Activated CD4-positive, alpha-beta T cell treated with anti-CD3 and anti-CD28 coated beads for 1 hour (primary cell): ENCODE measurements around the gene EXD3.
"Not testable (repeated sequence)": the region's sequence is repeated elsewhere in the genome, so short reads cannot be mapped to it uniquely, and the experiment has no call there.

Experiments
- DNase-seq: peaks from one replicate; pipeline ENCODE4 v3.0.0-alpha.2; 2020

Gene EXD3

DNA sequence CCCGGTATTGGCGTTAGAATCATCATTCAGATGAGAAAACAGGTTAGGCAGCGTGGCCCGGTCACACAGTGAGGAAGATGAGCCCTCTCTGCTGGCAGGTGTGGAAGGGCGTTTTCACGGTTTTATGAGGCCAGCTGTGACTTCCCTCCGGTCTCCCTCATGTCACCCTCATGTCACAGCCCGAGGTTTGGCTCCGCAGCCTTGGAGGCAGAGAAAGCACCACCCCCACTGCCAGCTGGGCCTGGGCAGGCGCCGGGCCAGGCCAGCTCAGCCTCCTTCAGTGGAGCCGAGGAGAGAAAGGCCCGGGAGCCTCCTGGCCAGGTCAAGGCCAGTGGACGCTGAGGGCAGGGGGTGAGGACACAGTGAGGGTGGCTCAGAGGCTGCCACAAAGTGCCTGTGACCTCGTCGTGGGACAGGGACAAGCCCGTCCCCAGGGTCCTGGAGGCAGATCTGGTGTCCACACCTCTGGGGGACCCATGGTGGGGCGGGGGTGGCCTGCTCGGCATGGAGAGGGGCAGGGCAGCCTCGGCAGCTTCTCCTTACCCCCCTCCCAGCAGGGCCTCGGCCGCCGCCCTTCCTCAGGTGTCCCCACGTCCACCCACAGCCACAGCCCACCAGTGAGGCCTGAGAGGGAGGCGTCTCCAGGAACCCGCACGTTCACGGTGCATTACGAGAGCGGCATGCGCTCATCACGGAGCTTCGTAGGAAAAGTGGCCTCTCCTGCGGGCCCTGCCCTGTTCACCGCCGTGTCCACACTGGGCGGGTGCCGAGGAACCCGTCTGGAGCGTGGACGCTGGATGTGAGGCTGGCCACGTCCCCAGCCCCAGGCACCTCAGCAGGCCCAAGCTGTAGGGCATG lies 32.2 kb downstream of the EXD3 start:
- DNase-seq, result no peak

GRCh38 chr9:137389428-137389746 lies 33.6 kb downstream of the EXD3 start:
- DNase-seq, result no peak

DNA sequence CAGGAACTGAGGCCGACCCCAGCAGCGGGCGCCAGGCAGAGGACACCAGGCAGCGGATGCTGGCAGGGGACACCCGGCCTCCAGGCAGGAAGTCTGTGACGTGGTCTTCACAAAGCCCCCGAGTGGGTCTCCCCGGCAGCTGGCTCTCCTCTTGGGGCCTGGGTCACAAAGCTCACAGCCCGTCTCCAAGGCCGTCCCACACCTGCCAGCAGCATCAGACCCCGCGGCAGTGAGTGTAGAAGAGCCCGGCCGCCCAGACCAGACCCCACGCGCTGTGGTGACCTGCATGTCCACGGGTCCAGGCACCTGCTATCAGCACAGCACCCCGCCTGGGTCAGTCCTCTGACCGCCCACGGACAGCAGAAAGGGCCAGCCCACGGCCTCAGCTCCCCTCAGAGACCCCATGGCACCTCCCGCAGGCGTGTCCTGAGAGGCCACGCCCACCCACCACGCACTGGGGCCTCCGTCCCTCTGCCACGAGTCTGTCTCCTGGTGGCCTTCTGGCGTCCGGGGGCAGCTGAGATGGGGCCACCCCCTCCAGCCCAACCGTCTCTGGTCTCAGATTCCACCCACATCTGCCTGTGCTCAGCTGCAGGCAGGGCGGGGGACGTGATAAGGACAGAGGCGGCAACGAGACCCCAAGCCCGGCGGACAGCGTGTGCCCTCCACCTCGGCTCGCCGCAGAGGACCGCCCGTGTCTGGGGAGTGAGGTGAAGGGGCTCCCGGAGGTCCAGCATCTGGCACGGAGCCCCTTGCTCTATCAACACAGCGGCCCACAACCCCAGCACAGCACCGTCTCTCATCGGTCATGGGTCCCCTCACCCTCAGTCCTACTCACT lies 34.2 kb downstream of the EXD3 start:
- DNase-seq, result no peak

DNA sequence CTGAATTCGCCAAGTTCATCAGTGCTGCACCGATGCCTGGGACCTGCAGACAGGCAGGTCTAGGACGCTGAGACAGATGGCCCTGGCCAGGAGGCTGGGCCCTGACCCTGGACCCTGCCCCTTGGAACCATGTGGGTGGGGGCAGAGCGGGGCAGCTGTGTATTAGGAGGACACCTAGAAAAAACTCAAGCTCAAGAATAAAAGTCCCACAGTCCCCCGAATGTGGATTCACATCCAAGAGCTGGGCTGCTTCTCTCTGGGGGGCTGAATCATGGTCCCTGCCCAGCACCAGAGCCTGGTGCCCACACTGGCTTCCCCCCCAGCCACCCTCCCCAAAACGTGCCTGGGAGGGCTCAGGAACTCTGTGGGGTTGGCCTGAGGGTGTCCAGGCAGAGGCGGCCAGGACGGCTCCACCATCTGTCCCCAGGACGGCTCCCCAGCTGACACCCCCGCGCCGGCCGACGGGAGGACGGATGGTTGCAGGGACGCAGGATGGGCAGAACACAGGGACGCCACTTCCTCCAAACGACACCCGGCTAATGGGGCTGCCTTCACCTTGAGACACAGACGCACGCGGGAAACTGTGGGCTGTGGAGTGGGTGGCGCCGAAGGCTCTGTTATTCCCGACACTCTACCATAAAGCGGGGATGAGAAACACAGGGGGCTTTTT lies 34.9 kb downstream of the EXD3 start:
- no peak for DNase-seq

- DNase-seq, result peak; percentile 23
Measured at GRCh38 chr9:137387114-137387890, 35.7 kb downstream of the EXD3 start.

GRCh38 chr9:137386507-137387113 lies 36.4 kb downstream of the EXD3 start:
- DNase-seq, result not testable (repeated sequence)

DNA sequence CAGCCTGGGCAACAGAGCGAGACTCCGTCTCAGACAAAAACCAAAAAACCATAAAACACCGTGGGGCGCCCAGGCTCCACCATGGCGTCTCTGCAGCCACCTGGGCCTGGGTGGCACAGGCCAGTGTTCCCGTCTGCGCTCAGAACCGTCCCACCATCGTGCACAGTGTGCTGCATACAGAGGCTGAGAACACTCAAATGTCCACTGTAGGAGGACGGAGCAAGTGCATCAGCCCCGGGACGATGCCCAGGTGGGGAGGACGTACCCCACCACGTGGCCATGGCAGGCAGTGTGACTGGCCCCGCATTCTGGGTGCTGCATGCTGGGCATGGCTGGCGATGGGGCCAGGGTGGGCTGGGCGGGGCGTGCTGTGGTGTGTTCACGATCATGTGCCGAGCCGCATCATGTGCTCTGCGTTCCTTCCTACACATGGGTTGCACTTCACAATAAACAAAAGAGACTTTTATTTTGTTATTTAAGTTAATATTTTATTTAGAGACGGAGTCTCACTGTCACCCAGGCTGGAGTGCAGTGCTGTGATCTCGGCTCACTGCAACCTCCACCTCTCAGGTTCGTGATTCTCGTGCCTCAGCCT lies 37.8 kb downstream of the EXD3 start:
- DNase-seq, result no peak

DNA sequence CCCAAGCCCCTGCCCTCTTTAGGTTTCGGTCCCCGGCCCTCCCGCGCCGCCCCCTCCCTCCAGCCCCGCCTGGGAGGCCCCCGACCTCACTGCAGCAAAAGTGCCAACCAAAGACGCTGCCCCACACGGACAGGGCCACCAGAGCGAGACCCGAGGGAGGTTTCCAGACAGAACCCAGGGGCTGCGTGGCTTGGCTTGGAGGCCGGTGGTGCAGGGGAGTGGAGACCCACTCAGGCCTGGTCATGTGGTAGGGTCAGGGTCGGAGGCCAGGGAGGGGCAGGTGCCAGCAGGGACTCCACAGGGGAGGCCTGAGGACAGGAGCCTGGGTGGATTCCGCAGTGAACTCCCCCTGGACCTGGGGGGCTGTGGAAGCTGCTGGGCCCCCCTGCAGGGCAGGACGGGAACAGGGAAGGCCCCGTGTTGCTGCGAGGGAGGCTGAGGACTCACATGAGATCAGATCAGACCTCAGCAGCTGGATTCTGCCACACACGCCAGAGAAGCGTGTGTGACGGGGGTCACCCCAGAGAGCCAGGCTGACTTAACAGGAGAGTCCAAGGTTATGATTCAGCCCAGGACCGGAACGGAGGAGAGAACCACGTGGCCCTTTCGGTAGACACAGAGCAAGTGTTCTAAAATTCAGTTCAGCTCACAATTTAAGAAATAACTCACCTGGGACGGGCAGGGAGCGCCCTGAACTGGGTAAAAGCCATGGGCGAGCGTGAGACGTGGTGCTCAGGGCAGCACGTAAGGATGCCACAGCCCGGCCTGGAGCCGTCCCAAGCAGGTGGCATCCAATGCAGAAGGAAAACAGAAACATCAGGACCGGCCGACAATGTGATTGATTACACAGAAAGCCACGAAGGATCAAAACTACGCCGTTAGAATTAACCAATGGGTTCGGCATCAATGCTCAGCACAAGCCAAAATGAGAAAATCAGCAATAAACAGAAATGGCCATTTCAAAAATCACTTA lies 38.9 kb downstream of the EXD3 start:
- no peak for DNase-seq

DNA sequence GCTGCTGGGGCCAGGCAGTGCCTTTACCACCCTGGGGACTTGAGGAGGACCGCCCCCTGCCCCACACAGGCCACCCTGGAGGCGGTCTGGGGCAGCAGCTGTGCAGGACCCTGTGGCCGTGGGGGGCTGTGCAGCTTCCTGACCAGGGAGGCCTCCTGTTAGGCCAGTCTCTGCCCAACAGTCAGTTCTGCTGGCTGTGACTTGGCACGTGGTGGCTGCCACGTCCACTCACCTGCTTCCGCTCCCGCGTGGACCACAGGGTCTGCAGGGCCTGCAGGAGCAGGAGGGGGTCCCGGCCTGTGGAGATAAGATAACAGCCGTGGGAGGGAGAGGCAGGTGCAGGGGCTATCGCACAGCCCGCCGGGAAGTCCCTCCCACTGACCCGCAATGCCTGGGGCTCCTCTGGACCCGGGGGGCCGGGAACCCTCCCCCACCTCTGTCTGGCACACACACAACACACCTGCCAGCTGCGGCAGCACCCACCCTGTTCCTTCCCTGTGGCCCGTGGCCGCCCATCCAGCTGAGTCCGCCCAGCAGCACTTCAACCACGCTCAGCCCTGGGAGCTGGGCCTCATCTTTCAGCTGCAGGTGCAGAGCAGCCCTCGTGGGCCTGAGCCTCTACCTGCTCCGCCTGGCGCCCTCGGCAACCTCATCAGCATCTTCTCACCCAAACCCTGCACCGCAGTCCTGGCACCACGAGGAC lies 39.7 kb downstream of the EXD3 start:
- no peak for DNase-seq

DNA sequence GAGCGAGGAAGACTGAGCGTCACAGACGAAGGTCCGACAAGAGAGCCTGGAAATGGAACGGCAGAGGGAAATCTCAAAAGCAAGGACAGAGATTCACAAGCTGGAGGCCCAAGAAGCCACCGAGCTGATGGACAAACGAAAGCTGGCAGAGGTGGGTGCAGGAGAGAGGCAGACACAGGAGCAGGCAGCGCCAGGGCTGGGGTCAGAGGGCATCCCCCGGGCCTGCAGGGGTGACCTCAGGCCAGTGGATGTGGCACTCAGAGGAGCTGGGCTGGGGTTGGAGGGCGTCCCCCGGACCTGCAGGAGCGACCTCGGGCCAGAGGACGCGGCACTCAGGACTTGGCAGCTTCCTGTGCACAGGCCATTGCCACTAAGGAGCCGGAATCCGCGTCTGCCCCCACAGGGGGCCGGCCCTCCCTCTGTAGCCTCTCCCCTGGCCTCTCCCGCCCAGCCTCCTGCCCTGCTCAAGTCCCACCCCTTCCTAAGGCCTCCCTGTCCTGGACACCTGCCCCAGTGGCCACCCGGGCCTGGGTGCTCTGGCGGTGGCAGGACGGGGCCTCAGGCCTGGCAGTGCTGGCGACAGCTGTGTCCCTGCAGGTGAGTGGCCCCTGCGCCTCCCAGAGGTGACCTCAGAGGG lies 40.4 kb downstream of the EXD3 start:
- no peak for DNase-seq

GRCh38 chr9:137381501-137382443 lies 41.2 kb downstream of the EXD3 start:
- no peak for DNase-seq

DNA sequence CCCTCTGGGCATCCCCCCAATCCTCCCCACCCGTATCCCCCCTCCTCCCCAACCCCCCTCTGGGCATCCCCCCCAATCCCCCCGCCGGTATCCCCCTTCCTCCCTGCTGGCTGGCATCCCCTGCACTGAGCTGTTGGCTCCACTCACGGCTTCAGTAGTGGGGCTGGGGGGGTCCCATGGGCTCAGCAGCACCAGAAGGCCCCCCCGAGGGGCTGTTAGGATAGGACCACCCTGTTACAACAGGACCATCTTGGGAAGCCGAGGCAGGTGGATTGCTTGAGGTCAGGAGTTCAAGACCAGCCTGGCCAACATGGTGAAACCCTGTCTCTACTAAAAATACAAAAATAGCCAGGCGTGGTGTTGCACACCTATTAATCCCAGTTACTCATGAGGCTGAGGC lies 42.4 kb downstream of the EXD3 start:
- no peak for DNase-seq

GRCh38 chr9:137380171-137380570 lies 42.8 kb downstream of the EXD3 start:
- no peak for DNase-seq

GRCh38 chr9:137379761-137380161 lies 43.2 kb downstream of the EXD3 start:
- DNase-seq, result no peak

DNA sequence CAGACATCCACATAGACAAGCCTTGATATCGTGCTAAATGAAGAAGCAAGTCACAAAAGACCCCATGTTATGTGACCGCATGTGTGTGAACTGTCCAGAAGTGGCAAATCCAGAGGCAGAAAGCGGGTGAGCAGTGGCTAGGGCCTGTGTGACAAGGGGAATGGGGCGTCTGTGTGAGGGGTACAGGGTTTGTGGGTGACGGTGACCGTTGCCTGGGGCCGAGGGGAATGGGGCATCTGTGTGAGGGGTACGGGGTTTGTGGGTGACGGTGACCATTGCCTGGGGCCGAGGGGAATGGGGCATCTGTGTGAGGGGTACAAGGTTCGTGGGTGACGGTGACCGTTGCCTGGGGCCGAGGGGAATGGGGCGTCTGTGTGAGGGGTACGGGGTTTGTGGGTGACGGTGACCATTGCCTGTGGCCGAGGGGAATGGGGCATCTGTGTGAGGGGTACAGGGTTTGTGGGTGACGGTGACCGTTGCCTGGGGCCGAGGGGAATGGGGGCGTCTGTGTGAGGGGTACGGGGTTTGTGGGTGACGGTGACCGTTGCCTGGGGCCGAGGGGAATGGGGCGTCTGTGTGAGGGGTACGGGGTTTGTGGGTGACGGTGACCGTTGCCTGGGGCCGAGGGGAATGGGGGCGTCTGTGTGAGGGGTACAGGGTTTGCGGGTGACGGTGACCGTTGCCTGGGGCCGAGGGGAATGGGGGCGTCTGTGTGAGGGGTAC lies 44.1 kb downstream of the EXD3 start:
- not testable (repeated sequence) for DNase-seq

GRCh38 chr9:137376386-137376785 lies 46.6 kb downstream of the EXD3 start:
- no peak for DNase-seq

DNA sequence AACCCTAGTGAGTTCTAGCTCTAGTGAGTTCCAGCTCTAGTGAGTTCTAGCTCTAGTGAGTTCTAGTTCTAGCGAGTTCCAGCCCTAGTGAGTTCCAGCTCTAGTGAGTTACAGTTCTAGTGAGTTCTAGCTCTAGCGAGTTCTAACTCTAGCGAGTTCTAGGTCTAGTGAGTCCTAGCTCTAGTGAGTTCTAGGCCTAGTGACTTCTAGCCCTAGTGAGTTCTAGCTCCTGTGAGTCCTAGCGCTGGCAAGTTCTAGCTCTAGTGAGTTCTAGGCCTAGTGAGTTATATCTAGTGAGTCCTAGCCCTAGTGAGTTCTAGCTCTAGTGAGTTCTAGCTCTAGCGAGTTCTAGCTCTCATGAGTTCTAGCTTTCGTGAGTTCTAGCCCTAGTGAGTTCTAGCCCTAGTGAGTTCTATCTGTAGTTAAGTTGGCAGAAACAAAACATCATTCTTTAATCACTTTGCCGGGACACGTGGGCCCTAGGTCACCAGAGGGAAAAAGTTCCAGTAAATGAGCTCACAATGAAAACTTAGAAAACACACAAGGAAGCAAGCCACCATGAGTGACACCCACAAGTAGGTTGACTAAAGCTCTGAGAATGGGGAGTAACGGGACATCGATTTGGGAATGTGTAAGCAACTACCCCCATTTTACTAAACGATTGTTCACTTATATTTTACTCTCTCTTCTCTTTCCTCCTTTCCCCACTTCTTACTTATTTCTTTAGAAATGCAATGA lies 47.5 kb downstream of the EXD3 start:
- no peak for DNase-seq
